Measurements from ENCODE around the gene MED13L. TPM values are rescaled to one million over a fixed set of nuclear protein-coding genes. Genes with fewer than 3 reads are reported as not detected.

Gene MED13L
- total RNA-seq, 5 donors from 2014 or later (not counting 1 experiment from before 2014, with no cell fraction given) = 126 to 216 (median 133) TPM

- H3K27ac Mint-ChIP-seq = no peak overlapping the region
- Histone ChIP-seq H3K9me3 (no peaks in the 10 kb centered on the region), H3K36me3 (ENCODE audit: control insufficient read depth in 2 of 2, extremely low read depth in 1 of 2, insufficient read depth in 1 of 2, low read length in 1 of 2) (no peaks in the 10 kb centered on the region), H3K4me3 (ENCODE audit: control insufficient read depth in 1 of 2, extremely low read depth in 1 of 2, low read length in 1 of 2) (no peak overlapping the region), H3K27me3 (replicated peaks in 1 of 2; ENCODE audit: control insufficient read depth in 2 of 2, extremely low read depth in 1 of 2, insufficient read depth in 2 of 2, low read length in 1 of 2) (no peaks in the 10 kb centered on the region), H3K27ac (ENCODE audit: low read length) (no peak overlapping the region), H3K4me1 (ENCODE audit: control insufficient read depth in 1 of 2, extremely low read depth in 1 of 2, insufficient read depth in 2 of 2, low read length in 2 of 2) (peaks cover 19 to 34% of the 10 kb centered on the region in 2 experiments)
- H3K36me3 Mint-ChIP-seq = no peaks in the 10 kb centered on the region
- H3K9me3 Mint-ChIP-seq = no peaks in the 10 kb centered on the region
- ATAC-seq (replicated peaks in 1 of 4) (no peak), DNase-seq (no peak)
- whole genome bisulfite sequencing (ENCODE audit: insufficient coverage) = 100% methylated on average over 2 of the region's 9 CpGs
- CTCF ChIA-PET = interaction anchor here in 1 of 2 donors (1.2 kb wide), 1 partner anchor 22 kb away, joined by 7 read pairs; no protein-coding TSS in a partner anchor
- no peak overlapping the region for H3K4me3 Mint-ChIP-seq
- H3K27me3 Mint-ChIP-seq = no peaks in the 10 kb centered on the region
- H3K4me1 Mint-ChIP-seq = peaks cover 69 to 77% (median 73%) of the 10 kb centered on the region in 3 donors
- POLR2A ChIA-PET = no interaction called here
These were observed 17.5 kb downstream of the MED13L start for GRCh38 chr12:116259800-116260577.

DNA sequence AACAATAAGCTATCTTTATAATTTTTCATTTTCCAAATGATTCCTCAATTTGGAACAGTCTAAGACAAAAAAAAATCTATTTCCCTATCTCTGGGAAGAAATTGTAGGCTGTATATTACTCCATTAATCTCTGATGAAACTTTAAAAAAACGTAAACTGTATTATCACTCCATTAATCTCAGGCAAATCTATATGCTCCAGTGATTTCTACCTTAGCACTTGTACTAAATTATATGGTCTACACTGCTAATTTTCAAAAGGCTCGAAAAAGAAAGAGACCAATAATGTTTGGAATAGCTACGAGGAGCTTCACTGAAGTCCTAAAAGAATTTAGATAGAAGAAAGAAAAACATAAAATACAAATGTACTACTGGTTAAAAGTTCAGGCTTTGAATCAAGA, 19.7 kb downstream of the MED13L start:
- H3K4me1 Mint-ChIP-seq = peaks cover 73 to 82% (median 77%) of the 10 kb centered on the region in 3 donors

GRCh38 chr12:116257215-116257614, 20.3 kb downstream of the MED13L start:
- POLR2A ChIA-PET = interaction anchor here in 1 of 2 donors (0.6 kb wide), 1 partner anchor 19 kb away, joined by 9 read pairs; no protein-coding TSS in a partner anchor
- no peaks in the 10 kb centered on the region for H3K9me3 ChIP-seq
- peak overlapping the region; percentile 17 to 46 for H3K27ac Mint-ChIP-seq

More for the DNA sequence above, 19.7 kb downstream of the MED13L start:
- no peak overlapping the region for H3K4me3 ChIP-seq (ENCODE audit: control insufficient read depth in 1 of 2, extremely low read depth in 1 of 2, low read length in 1 of 2)
- POLR2A ChIA-PET = no interaction called here
- Mint-ChIP-seq H3K9me3 (no peaks in the 10 kb centered on the region), H3K27me3 (no peaks in the 10 kb centered on the region), H3K4me3 (no peak overlapping the region), H3K36me3 (peaks cover under 1% of the 10 kb centered on the region), H3K27ac (no peak overlapping the region)
- CTCF ChIA-PET = interaction anchor here (0.5 to 1.9 kb wide), 8 partner anchors 9 to 260 kb away, joined by 3 to 8 read pairs (median 4); no protein-coding TSS in a partner anchor
- H3K9me3 ChIP-seq = no peaks in the 10 kb centered on the region
- no peaks in the 10 kb centered on the region for H3K27me3 ChIP-seq (replicated peaks in 1 of 2; ENCODE audit: control insufficient read depth in 2 of 2, extremely low read depth in 1 of 2, insufficient read depth in 2 of 2, low read length in 1 of 2)
- WGBS (ENCODE audit: insufficient coverage) = no CpG with 5 or more reads among the region's 3 CpGs
- no peak overlapping the region for H3K27ac ChIP-seq (ENCODE audit: low read length)
- no peak for ATAC-seq (replicated peaks in 1 of 4)
- H3K4me1 ChIP-seq (ENCODE audit: control insufficient read depth in 1 of 2, extremely low read depth in 1 of 2, insufficient read depth in 2 of 2, low read length in 2 of 2) = peaks cover 11 to 22% of the 10 kb centered on the region in 2 experiments
- H3K36me3 ChIP-seq (ENCODE audit: control insufficient read depth in 2 of 2, extremely low read depth in 1 of 2, insufficient read depth in 1 of 2, low read length in 1 of 2) = no peaks in the 10 kb centered on the region
- DNase-seq = no peak

DNA sequence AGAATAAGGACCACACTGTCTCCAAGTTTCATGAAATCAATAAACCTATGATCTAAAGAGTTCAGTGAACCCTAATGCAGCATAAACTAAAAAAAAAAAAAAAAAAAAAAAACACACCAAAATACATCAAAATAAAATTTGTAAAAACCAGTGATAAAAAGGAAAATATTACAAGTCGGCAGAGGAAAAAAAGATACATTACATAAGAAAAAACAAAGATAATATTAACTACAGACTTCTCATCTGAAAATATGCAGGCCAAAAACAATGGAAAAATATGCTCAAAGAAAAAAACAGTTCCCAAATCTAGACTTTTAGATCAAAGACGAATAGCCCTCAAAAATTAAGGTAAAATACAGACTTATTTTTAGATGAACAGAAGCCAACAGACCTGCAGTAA, 27.6 kb downstream of the MED13L start:
- CTCF ChIA-PET = no interaction called here
- no CpG with 5 or more reads among the region's 2 CpGs for WGBS (ENCODE audit: insufficient coverage)
- no peak for DNase-seq

More at GRCh38 chr12:116257215-116257614, 20.3 kb downstream of the MED13L start:
- Mint-ChIP-seq H3K4me3 (peak overlapping the region in 1 of 3 donors; percentile 54), H3K4me1 (peaks cover 74 to 82% (median 78%) of the 10 kb centered on the region in 3 donors), H3K36me3 (peaks cover 6% of the 10 kb centered on the region), H3K9me3 (peaks cover 0 to 5% (median 1%) of the 10 kb centered on the region in 3 donors), H3K27me3 (no peaks in the 10 kb centered on the region)
- DNase-seq (no peak), ATAC-seq (replicated peaks in 1 of 4) (no peak)
- H3K27me3 ChIP-seq (replicated peaks in 1 of 2; ENCODE audit: control insufficient read depth in 2 of 2, extremely low read depth in 1 of 2, insufficient read depth in 2 of 2, low read length in 1 of 2) = no peaks in the 10 kb centered on the region
- H3K36me3 ChIP-seq (ENCODE audit: control insufficient read depth in 2 of 2, extremely low read depth in 1 of 2, insufficient read depth in 1 of 2, low read length in 1 of 2) = no peaks in the 10 kb centered on the region
- no peak overlapping the region for H3K27ac ChIP-seq (ENCODE audit: low read length)
- H3K4me1 ChIP-seq (ENCODE audit: control insufficient read depth in 1 of 2, extremely low read depth in 1 of 2, insufficient read depth in 2 of 2, low read length in 2 of 2) = peaks cover 11 to 19% of the 10 kb centered on the region in 2 experiments
- no peak overlapping the region for H3K4me3 ChIP-seq (ENCODE audit: control insufficient read depth in 1 of 2, extremely low read depth in 1 of 2, low read length in 1 of 2)
- 67% methylated on average over 1 of the region's 3 CpGs for WGBS (ENCODE audit: insufficient coverage)
- CTCF ChIA-PET = interaction anchor here (0.5 to 1.9 kb wide), 8 partner anchors 9 to 372 kb away, joined by 3 to 6 read pairs (median 4); no protein-coding TSS in a partner anchor

GRCh38 chr12:116248930-116249329, 28.6 kb downstream of the MED13L start:
- H3K4me3 ChIP-seq (ENCODE audit: control insufficient read depth in 1 of 2, extremely low read depth in 1 of 2, low read length in 1 of 2) = no peak overlapping the region
- ChIA-PET POLR2A (interaction anchor here (0.6 to 1.0 kb wide), 3 partner anchors 27 to 905 kb away, joined by 4 to 9 read pairs (median 7); no protein-coding TSS in a partner anchor), CTCF (interaction anchor here (0.6 kb wide), 4 partner anchors 13 to 181 kb away, joined by 3 read pairs; no protein-coding TSS in a partner anchor)
- H3K4me1 Mint-ChIP-seq = peaks cover 63 to 75% (median 74%) of the 10 kb centered on the region in 3 donors
- DNase-seq = no peak
- H3K4me1 ChIP-seq (ENCODE audit: control insufficient read depth in 1 of 2, extremely low read depth in 1 of 2, insufficient read depth in 2 of 2, low read length in 2 of 2) = peaks cover 8 to 14% of the 10 kb centered on the region in 2 experiments
- H3K27ac ChIP-seq (ENCODE audit: low read length) = no peak overlapping the region
- no peaks in the 10 kb centered on the region for H3K27me3 ChIP-seq (replicated peaks in 1 of 2; ENCODE audit: control insufficient read depth in 2 of 2, extremely low read depth in 1 of 2, insufficient read depth in 2 of 2, low read length in 1 of 2)
- H3K27ac Mint-ChIP-seq = no peak overlapping the region
- peaks cover 0 to 23% (median 8%) of the 10 kb centered on the region in 3 donors for H3K9me3 Mint-ChIP-seq
- no peak for ATAC-seq (replicated peaks in 1 of 4)
- no peaks in the 10 kb centered on the region for H3K9me3 ChIP-seq
- peaks cover 13% of the 10 kb centered on the region for H3K36me3 Mint-ChIP-seq
- no peaks in the 10 kb centered on the region for H3K36me3 ChIP-seq (ENCODE audit: control insufficient read depth in 2 of 2, extremely low read depth in 1 of 2, insufficient read depth in 1 of 2, low read length in 1 of 2)
- no peaks in the 10 kb centered on the region for H3K27me3 Mint-ChIP-seq
- H3K4me3 Mint-ChIP-seq = peak overlapping the region in 1 of 3 donors; percentile 5

More for the DNA sequence above, 27.6 kb downstream of the MED13L start:
- no peak for ATAC-seq (replicated peaks in 1 of 4)
- no peak overlapping the region for H3K27ac ChIP-seq (ENCODE audit: low read length)
- no peak overlapping the region for H3K4me3 ChIP-seq (ENCODE audit: control insufficient read depth in 1 of 2, extremely low read depth in 1 of 2, low read length in 1 of 2)
- no peaks in the 10 kb centered on the region for H3K27me3 ChIP-seq (replicated peaks in 1 of 2; ENCODE audit: control insufficient read depth in 2 of 2, extremely low read depth in 1 of 2, insufficient read depth in 2 of 2, low read length in 1 of 2)
- Mint-ChIP-seq H3K27me3 (no peaks in the 10 kb centered on the region), H3K4me1 (peaks cover 64 to 75% (median 70%) of the 10 kb centered on the region in 3 donors), H3K9me3 (peaks cover 0 to 23% (median 8%) of the 10 kb centered on the region in 3 donors), H3K27ac (no peak overlapping the region), H3K4me3 (no peak overlapping the region), H3K36me3 (peaks cover 13% of the 10 kb centered on the region)
- no peaks in the 10 kb centered on the region for H3K36me3 ChIP-seq (ENCODE audit: control insufficient read depth in 2 of 2, extremely low read depth in 1 of 2, insufficient read depth in 1 of 2, low read length in 1 of 2)
- POLR2A ChIA-PET = no interaction called here
- peaks cover 8% of the 10 kb centered on the region in 2 experiments for H3K4me1 ChIP-seq (ENCODE audit: control insufficient read depth in 1 of 2, extremely low read depth in 1 of 2, insufficient read depth in 2 of 2, low read length in 2 of 2)
- H3K9me3 ChIP-seq = no peaks in the 10 kb centered on the region

DNA sequence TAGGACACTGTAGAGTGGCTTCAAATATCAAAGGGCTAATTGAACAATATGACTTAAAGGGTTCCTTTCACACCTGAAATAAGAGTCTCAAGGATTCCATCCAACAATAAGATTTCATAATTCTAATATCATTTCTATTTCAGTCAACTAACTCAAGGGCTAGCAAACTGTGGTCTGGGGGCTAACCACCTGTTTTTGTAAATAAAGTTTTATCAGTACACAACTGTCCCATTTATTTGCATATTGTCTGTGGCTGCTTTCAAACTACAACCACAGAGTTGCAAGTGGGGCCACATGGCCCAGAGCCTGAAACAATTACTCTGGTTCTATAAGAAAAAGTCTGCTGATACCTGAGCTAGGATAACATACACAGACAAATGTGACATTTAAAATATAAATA, 29.1 kb downstream of the MED13L start:
- no peaks in the 10 kb centered on the region for H3K27me3 ChIP-seq (replicated peaks in 1 of 2; ENCODE audit: control insufficient read depth in 2 of 2, extremely low read depth in 1 of 2, insufficient read depth in 2 of 2, low read length in 1 of 2)
- peaks cover 0 to 23% (median 8%) of the 10 kb centered on the region in 3 donors for H3K9me3 Mint-ChIP-seq
- peaks cover 12 to 14% of the 10 kb centered on the region in 2 experiments for H3K4me1 ChIP-seq (ENCODE audit: control insufficient read depth in 1 of 2, extremely low read depth in 1 of 2, insufficient read depth in 2 of 2, low read length in 2 of 2)
- peaks cover 67 to 80% (median 79%) of the 10 kb centered on the region in 3 donors for H3K4me1 Mint-ChIP-seq
- ATAC-seq (replicated peaks in 1 of 4) (no peak), DNase-seq (no peak)
- H3K4me3 ChIP-seq (ENCODE audit: control insufficient read depth in 1 of 2, extremely low read depth in 1 of 2, low read length in 1 of 2) = no peak overlapping the region
- no peaks in the 10 kb centered on the region for H3K36me3 ChIP-seq (ENCODE audit: control insufficient read depth in 2 of 2, extremely low read depth in 1 of 2, insufficient read depth in 1 of 2, low read length in 1 of 2)
- CTCF ChIA-PET = interaction anchor here (0.6 to 1.5 kb wide), 3 partner anchors 10 to 78 kb away, joined by 3 to 5 read pairs (median 3); no protein-coding TSS in a partner anchor
- H3K27me3 Mint-ChIP-seq = no peaks in the 10 kb centered on the region
- POLR2A ChIA-PET = interaction anchor here in 1 of 2 donors (1.0 kb wide), 1 partner anchor 27 kb away, joined by 4 read pairs; no protein-coding TSS in a partner anchor
- H3K9me3 ChIP-seq = no peaks in the 10 kb centered on the region
- no peak overlapping the region for H3K27ac ChIP-seq (ENCODE audit: low read length)
- no peak overlapping the region for H3K27ac Mint-ChIP-seq
- peaks cover 13% of the 10 kb centered on the region for H3K36me3 Mint-ChIP-seq
- no peak overlapping the region for H3K4me3 Mint-ChIP-seq

Data from T-cell (primary cell).